Measurements from ENCODE around the gene ALOXE3.

GRCh38 chr17:8067806-8068205, 50.5 kb downstream of the ALOXE3 start:
- TF ChIP-seq EZH2 (IDR thresholded peaks at IDR 0.05; ENCODE audit: borderline replicate concordance, low read depth, low read length, severe bottlenecking) = no peak
- TF ChIP-seq, protein P1, sequence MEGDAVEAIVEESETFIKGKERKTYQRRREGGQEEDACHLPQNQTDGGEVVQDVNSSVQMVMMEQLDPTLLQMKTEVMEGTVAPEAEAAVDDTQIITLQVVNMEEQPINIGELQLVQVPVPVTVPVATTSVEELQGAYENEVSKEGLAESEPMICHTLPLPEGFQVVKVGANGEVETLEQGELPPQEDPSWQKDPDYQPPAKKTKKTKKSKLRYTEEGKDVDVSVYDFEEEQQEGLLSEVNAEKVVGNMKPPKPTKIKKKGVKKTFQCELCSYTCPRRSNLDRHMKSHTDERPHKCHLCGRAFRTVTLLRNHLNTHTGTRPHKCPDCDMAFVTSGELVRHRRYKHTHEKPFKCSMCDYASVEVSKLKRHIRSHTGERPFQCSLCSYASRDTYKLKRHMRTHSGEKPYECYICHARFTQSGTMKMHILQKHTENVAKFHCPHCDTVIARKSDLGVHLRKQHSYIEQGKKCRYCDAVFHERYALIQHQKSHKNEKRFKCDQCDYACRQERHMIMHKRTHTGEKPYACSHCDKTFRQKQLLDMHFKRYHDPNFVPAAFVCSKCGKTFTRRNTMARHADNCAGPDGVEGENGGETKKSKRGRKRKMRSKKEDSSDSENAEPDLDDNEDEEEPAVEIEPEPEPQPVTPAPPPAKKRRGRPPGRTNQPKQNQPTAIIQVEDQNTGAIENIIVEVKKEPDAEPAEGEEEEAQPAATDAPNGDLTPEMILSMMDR (IDR thresholded peaks at IDR 0.05; ENCODE audit: borderline replicate concordance, extremely low read depth, low read length, poor library complexity, severe bottlenecking) = no peak

All from DND-41 (cell line).